ENCODE results near the gene ZNF302.
"Not testable (repeated sequence)": the region's sequence is repeated elsewhere in the genome, so short reads cannot be mapped to it uniquely, and the experiment has no call there.

The ZNF302 gene

DNA sequence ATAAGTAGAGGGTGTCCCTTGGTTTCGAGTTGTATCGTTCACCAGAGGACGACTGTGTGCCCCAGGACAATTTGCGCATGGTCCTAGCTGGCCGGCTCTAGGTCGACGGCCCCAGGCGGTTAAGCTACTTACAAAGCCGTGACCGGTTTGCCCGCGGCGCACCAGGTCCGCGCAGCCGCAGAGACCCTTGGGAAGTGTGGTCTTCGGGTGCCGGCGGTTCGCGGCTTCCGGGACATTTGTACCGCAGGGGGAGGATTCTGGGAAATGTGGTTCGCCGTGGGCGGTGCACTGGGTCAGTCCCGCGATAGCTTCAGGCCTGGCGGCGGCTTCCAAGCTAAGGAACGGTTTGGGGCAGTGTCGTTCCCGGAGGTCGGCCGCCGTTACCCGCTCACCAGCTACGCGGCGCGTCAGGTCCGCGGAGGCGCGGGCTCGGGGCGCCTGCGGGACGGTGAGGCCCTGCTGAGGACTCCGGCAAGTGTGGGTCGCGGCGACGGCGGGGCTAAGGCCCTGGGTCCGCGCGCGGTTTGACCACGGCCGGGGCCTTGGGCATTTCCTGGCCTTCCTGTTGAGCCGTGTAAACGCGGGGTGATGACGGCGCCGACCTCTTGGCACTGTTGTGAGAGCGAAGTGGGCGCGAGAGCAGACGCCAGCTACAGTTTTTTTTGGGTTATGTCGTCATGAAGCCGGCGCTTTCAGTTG, at the start of gene ZNF302:
ZNF302 (plus strand) TSS at position 293 of the 699 bp plus-strand sequence. CDS start 1,127 bp downstream, outside the sequence.
- peak; percentile 93 for DNase-seq

DNA sequence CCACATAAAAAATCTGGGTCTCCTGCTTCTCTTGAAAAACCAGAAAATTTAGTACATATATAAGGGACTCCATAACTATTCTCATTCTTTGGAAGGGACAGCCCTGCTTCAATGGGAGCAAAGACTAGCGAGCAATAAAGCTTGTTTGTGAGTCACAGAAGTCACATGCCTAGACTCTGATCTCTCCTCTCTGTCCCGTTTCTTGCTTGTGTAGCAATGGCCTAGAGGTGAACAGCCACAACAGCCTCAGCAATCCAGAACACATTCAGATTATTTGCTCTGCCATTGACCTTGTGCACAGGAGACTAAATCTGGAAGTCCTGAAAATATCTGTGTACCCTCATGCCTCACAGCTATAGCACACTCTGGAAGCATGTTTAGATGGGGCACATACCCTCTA, 43.7 kb upstream of the ZNF302 start:
- DNase-seq, result no peak

DNA sequence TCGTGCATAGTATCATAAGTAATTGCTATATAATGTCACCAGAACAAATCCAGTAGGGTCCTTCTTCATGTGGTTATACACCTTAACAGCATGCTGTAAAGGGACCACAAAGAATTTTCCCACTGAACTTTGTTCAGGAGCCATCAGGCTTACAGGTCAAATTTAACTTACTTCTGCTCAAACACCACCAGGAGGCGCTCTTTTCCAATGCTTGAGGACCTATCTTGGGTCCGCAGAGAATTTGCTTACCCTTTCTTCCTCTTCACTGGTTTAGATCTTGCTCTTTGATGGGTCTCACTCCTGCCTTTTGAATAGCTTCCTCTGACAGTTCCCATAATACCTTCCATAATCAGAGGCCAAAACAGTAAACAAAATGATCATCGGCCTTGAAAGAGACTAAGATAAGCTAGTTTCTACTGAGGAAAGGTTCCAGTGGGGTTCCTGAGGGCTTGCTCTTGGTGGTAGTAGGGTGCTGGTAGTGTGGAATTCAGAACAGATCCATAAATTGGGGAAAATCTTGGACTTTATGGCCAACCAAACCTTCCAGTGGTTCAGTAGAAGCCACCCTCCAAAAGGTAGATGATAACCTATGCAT, 37.9 kb upstream of the ZNF302 start:
- peak; percentile 59 for DNase-seq

DNA sequence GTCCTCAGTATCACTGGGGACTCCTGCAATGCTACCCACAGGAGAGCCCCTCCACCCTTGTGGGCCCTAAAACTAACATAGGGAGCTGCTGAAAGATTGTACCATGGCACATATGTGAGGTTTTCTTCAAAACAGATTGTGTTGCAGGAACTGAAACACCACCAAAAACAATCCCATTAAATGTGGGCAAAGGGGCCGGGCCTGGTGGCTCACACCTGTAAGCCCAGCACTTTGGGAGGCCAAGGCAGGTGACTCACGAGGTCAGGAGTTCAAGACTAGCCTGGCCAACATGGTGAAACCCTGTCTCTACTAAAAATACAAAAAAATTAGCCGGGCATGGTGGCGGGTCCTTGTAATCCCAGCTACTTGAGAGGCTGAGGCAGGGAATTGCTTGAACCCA, 35.2 kb upstream of the ZNF302 start:
- no peak for DNase-seq

DNA sequence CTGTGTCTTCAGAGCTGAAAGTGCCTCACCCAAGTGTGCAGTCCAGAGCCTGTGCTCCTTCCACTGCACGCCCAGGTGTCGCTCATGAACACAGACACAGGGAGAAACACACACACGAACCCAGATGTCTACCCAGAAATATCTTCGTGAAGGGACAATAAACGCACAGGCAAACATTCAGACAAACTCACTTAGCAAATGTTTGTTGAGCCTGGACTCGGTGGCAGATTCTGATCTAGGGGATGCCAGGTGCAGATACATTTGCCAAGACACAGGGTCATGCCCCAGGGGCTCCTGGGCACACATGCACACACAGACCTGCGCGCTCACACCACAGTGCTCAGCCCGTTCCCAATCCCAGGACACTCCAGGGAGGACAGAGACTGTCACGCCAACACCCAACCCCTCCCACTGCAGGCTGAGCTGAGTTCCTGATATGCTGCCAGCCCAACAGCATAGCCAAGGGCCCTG, 32.5 kb upstream of the ZNF302 start:
- DNase-seq, result no peak

DNA sequence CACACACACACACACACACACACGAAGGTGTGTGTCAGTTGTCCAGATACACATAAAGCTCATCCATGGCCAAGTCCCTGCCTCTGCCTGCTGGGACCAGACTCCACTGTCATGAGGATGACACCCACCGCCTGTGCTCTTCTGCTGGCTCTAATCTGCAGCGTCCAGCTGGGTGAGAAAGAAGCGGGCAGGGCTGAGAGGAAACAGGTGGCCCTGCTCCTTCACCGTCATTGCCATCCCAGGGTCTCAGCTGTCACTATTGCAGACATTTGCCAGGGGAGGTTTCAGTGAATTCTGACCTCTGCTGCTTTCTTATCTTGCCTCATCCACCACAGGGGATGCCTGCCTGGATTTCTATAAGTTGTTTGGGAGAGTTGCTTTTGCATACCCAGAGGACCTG, 31.9 kb upstream of the ZNF302 start:
- DNase-seq, result no peak

DNA sequence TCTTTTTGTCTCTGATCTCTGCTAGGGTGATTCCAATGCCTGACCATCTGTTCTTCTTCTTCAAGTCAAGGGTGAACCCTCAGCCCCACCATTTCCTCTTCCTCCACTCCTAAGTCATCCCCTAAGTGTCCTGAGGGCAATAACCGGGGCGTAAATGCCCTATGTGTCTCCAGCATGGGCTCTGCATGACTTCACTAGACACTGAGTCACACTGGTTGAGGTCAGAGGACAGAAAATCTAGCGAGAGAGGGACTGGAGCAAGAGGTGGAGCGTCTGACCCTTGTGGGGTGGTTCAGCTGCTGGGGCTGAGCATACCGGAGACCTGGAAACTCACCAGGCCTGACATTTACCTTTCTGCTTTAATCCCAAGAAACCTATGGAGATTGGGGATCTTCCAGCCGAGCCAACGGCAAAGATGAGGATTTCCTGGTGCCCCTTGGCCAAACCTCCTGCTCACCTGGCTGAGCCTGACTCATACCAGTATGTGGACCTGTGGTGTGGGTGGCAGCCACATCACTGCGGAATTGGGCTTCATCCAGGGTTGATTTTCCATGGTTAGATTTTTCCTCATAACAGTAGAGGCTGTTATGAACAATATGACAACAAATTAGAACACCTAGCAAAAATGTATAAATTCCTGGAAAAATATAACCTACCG, 27.5 kb upstream of the ZNF302 start:
- no peak for DNase-seq

DNA sequence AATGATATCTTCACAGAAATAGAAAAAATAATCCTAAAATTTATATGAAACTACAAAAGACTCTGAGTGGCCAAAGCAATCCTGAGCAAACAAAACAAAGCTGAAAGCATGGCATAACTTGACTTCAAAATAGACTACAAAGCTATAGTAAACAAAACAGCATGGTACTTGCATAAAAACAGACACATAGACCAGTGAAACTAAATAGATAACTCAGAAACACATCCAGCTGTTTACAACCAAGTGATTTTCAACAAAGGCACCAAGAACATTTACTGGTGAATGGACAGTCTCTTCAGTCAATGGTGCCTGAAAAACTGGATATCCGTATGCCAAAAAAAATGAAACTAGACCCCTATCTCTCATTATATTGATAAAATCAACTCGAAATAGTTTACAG, 25.7 kb upstream of the ZNF302 start:
- no peak for DNase-seq

DNA sequence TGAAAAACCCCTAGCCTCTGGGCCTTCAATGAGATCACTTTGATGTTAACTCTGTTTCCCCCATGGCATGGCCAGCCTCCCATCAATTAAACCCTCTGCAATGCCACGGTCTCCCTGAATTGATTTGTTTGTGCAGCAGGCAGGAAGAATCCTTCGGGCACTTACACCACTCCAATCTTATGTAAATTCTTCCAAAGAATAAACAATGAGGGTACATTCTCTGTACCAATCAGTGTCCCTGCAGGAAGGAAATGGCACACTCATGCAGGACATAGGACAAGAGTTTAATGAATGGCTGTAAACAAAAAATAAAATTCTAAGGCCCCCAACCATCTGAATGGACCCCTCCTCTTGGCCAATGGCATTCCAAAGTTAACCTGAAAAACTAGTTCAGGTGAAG, 22.7 kb upstream of the ZNF302 start:
- no peak for DNase-seq

DNA sequence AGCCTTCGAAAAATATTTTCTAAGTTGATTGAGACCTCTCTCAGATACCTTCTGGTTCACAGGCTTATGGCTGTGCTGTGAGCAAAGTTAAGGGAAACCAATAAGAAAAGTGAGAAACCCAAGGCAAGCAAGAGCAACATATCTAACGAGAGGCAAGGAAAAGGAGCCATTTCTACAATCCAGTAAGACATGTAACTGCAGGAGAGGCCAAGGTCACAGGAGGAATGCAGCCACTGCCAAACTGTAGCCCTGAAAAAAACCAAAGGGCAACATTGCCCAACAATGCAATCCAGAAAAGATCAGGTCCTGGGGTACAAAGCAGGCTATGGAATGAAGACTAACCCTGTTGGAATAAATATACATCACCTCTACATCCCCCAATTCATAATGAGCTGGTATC, 21.8 kb upstream of the ZNF302 start:
- DNase-seq, result no peak

DNA sequence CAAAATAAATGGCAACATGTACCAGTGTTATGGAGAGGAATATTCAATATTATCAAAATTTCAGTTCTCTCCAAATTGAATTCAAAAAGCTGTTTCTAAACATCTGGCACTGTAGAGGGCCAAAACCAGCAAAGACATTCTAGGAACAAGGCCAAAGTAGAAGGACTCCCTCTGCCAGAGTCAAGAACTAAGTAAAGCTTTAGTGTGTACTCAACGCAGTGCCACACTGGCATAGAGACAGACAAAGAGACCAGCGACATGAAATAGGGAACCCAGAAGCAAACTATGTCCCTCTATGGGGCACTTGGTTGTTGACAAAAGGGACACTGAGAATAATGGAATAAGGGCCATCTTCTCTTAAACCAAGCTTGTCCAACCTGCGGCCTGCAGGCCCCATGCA, 16.1 kb upstream of the ZNF302 start:
- no peak for DNase-seq

DNA sequence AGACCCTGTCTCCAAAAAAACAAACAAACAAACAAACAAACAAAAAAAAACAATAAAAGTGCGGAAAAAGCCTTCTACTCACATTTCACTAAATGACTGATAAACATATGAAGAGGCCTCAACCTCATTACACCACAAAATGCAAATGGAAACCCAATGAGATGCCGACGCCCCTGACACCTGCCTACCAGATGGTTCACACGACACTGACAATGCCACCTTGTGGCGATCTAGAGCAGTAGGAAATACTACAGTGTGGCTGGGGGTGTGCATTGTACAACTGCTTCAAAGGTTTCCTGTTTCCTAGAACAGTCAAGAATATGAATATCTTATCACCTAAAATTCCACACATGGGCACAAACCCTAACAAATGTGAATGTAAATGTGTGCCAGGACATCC, 14.6 kb upstream of the ZNF302 start:
- DNase-seq, result peak; percentile 27

DNA sequence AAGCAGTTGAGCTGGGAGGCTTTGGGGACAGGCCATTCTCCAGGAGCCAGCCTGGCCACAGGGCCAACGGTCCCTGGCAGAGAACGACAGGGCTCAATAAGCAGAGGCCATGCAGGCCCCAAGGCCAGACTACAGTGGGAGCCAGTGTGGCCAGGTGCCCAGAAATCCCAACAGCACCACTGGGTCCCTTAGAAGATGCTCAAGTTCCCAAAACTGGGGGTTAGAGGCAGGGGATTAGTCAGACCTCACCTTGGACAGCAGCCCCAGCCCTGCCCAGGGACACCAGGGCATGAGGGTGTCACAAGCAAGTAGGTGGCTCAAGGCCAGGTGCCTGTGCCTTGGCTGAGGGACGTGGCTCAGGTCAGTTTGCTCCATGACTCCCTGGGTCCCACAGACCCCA, 13.3 kb upstream of the ZNF302 start:
- no peak for DNase-seq

DNA sequence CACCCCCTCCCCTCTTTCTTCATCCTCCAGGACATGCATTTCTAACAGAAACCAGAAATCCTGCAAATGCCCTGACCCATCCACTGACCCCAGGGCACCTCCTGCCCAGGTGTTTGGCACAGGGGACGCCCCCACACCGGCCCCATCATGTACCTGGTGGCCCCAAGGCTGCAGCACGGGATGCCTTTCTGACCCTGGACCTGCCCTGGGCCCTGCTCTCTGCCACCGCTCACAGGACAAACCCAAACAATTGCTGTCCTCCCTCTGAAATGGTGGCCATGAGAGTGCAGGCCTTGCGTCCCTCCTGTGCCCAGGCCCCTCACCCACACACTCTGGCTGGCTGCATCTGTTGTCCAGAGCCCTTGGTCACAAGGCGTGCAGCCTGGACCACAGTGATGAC, 12.6 kb upstream of the ZNF302 start:
- no peak for DNase-seq

DNA sequence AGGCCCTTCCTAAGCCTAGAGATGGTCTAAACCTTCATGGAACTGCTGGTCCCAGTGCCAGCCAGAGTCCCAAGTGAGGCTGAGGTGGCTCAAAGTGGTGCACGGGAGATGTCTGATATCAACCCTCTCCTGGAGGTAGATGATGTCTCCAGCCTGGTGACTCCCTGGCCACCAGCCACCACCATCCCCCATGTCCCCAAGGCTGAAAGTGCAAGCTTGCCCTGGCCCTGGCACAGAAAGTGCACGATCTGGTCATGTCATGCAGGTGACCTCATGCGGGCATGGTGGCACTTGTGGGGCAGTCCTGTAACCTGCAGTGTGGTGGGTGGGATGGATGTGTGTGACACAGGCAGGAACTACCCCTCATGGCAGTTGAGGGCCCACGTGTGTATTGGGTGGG, 12.2 kb upstream of the ZNF302 start:
- DNase-seq, result not testable (repeated sequence)

DNA sequence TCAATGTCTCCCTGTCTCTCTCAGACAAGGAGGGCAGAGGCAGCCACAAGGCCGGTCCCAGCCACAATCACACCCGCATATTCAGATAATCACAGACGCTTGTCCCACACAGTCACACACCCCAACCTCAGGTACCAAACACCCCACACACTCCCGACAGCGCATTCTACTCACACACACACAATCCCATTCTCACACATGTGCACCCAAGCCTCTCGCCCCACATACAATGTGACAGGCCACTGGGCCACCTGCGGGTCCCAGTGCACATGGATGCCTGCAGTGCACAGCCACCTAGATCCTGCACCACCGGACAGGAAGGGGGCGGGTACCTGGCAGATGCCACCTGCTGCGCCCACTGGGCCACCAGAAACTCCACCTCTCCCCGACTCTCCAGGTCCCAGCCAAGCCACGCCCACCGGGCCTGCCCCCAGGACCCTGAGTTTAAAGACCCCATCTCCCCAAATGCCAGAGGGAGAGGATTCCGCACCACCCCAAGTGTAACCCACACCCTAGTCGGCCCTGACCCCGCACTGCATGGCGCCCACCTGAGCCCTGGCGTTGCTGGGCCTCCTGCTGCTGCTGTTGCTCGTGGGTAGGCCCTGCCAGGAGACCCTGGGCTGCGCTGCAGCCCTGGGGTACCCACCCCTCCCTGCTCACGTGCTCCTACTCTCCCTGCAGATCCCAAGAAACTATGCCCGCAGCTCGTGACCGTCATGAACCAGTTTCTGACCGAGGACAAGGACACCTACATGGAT, 11.1 kb upstream of the ZNF302 start:
- no peak for DNase-seq

DNA sequence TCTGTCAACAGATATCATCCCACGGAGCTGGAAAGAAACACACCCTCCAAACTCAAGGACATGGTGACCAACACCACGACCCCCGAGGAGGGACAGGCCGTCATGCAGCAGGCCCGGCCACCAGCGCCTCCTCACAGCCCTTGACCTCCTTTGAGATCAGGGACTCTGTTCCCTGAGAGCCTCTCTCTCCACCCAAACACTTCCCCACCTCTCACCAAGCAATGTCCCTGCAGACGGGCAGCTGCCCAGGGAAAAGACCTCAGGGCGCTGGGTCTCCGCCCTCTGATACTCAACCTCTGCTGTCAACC, 10.6 kb upstream of the ZNF302 start:
- DNase-seq, result no peak

DNA sequence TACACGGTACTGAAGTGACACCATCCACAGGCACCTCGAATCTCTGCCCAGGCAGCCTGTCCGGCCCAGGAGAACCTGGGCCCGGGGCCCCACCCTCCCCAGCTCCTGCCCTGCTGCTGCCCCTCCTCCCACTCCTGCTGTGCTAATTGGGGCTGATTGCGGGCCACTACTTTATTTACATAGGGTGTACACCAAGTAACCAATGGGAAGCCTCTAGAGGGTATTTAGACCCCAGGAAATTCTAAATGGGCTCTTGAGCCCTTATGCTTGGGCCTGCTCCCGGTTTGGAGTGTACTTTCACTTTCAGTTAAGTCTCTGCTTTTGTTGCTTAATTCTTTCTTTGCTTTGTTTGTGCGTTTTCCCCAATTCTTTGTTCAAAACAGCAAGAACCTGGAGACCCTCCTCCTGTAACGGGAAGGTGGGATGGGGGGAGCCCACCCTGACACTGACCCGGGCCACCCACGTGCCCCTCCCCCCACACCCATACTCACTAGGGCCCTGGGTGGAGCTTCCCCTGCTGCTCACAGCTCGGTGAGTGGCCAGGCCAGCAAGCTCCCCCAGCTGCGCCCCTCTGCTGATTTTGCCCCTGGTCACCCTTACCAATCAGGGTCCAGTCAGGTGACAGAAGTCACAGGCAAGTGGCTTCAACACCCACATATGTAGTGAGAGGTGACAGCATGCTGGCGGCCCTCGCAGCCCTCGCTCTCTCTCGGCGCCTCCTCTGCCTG, 10.0 kb upstream of the ZNF302 start:
- DNase-seq, result no peak

DNA sequence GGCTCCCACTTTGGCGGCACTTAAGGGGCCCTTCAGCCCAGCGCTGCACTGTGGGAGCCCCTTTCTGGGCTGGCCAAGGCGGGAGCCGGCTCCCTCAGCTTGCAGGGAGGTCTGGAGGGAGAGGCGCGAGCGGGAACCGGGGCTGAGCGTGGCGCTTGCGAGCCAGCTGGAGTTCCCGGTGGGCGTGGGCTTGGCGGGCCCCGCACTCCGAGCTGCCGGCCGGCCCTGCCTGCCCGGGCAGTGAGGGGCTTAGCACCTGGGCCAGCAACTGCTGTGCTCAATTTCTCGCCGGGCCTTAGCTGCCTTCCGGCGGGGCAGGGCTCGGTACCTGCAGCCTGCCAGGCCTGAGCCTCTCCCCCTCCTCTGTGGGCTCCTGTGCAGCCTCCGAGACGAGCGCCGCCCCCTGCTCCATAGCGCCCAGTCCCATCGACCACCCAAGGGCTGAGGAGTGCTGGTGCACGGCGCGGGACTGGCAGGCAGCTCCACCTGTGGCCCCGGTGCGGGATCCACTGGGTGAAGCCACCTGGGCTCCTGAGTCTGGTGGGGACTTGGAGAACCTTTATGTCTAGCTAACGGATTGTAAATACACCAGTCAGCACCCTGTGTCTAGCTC, 9.3 kb upstream of the ZNF302 start:
- not testable (repeated sequence) for DNase-seq

DNA sequence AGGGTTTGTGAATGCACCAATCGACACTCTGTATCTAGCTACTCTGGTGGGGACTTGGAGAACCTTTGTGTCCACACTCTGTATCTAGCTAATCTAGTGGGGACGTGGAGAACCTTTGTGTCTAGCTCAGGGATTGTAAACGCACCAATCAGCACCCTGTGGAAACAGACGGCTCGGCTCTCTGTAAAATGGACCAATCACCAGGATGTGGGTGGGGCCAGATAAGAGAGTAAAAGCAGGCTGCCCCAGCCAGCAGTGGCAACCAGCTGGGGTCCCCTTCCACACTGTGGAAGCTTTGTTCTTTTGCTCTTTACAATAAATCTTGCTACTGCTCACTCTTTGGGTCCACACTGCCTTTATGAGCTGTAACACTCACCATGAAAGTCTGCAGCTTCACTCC, 8.8 kb upstream of the ZNF302 start:
- not testable (repeated sequence) for DNase-seq

DNA sequence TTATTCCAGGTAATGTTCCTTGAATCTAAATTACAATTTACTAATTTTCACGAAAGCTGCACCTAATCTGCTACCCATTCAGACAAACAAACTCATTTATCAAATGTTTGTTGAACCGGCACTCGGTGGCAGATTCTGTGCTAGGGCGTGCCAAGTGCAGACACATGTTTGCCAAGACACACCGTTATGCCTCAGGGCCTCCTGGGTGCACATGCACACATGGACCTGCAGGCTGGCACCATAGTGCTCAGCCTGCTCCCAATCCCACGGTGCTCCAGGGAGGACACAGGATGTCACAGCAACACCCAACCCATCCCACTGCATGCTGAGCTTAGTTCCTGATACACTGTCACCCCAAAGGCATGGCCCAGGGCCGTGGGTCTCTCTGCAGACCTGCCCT, 8.2 kb upstream of the ZNF302 start:
- DNase-seq, result no peak

DNA sequence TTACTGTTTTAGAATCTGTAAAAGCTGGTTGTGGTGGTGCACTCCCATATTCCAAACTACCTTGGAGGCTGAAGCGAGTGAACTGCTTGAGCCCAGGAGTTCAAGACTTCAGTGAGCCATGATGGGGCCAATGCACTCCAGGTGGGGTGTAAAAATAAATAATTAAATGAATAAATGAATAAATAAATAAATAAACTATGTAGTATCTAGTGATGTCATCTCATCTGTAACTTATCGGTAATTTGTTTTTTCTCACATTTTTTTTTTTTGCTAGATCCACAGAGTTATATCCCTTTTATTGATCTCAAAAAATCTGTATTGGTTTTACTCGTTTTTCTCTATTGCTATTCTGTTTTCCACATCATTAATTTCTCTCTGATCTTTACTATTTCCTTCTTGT, 5.5 kb upstream of the ZNF302 start:
- no peak for DNase-seq

DNA sequence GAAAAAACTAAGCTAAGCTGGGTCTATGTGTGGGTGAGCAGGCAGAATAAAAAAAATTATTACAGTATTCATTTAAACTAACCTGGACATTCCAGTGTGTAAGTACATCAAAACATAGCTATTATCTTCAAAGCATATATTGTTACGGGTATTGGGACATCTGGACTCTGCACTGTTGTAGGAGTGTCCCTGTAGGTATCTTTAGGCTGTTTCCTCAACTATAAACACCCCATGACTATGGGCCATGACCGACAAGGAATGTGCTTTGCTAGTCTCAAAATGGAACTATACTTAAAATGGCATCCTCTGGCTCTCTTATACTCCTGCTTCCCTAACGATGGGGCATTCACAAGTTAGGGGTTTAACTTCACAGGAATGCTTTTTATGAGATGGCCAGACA, 3.9 kb upstream of the ZNF302 start:
- DNase-seq, result no peak

Data from activated gamma-delta T cell treated with Interleukin-2 at 50 U/mL for 16 hours (primary cell).